Stimulated activated CD4-positive, alpha-beta T cell treated with anti-CD3 and anti-CD28 coated beads, Interleukin-4, amount 100 ng/mL, for 4 hours (primary cell): ENCODE data around the gene ZNF425.
"Not testable (repeated sequence)": the region's sequence is repeated elsewhere in the genome, so short reads cannot be mapped to it uniquely, and the experiment has no call there.

Experiments
- DNase-seq, 2 experiments: peaks; one replicate each; pipeline ENCODE4 v3.0.0-alpha.2; 2020

Gene ZNF425

GRCh38 chr7:149125863-149126661 lies at the start of gene ZNF425:
Gene ZNF425 (minus strand): TSS chr7:149126324. CDS start chr7:149126213, 111 bp downstream.
- peak; percentile 90 to 98 for DNase-seq

GRCh38 chr7:149175150-149175549 lies 49.0 kb upstream of the ZNF425 start:
- no peak for DNase-seq

GRCh38 chr7:149172534-149172920 lies 46.4 kb upstream of the ZNF425 start:
- DNase-seq, result no peak

- no peak for DNase-seq
These were observed 45.9 kb upstream of the ZNF425 start for GRCh38 chr7:149171892-149172533.

GRCh38 chr7:149166630-149167352 lies 40.7 kb upstream of the ZNF425 start:
- DNase-seq, result no peak

- DNase-seq, result no peak
These were observed 40.0 kb upstream of the ZNF425 start for GRCh38 chr7:149166142-149166541.

- DNase-seq, result no peak
These were observed 35.2 kb upstream of the ZNF425 start for GRCh38 chr7:149161241-149161848.

- DNase-seq, result no peak
These were observed 30.8 kb upstream of the ZNF425 start for GRCh38 chr7:149156898-149157297.

GRCh38 chr7:149154056-149154455 lies 27.9 kb upstream of the ZNF425 start:
- no peak for DNase-seq

GRCh38 chr7:149153346-149153745 lies 27.2 kb upstream of the ZNF425 start:
- DNase-seq, result no peak

- no peak for DNase-seq
These were observed 24.9 kb upstream of the ZNF425 start for GRCh38 chr7:149150981-149151380.

GRCh38 chr7:149147752-149148653 lies 21.9 kb upstream of the ZNF425 start:
- peak; percentile 59 to 68 for DNase-seq

GRCh38 chr7:149147072-149147751 lies 21.1 kb upstream of the ZNF425 start, which contains the start of gene ZNF398:
Gene ZNF398 (plus strand): TSS chr7:149147453. CDS start chr7:149147743, 290 bp downstream.
- DNase-seq, result peak; percentile 78 to 83

GRCh38 chr7:149145031-149145845 lies 19.1 kb upstream of the ZNF425 start:
- no peak for DNase-seq

- DNase-seq, result not testable (repeated sequence)
These were observed 18.4 kb upstream of the ZNF425 start for GRCh38 chr7:149144436-149144922.

- DNase-seq, result no peak
These were observed 15.8 kb upstream of the ZNF425 start for GRCh38 chr7:149141893-149142292.

- DNase-seq, result no peak
These were observed 14.7 kb upstream of the ZNF425 start for GRCh38 chr7:149140831-149141230.

GRCh38 chr7:149136118-149136517 lies 10.0 kb upstream of the ZNF425 start:
- DNase-seq, result no peak

- DNase-seq, result no peak
These were observed 7.0 kb upstream of the ZNF425 start for GRCh38 chr7:149133028-149133710.
